RWPE2 (cell line): ENCODE results near the gene CFAP100.
A peak's percentile ranks its signal among the peaks of the same experiment; 100 is the strongest.

Source experiments
- ATAC-seq: fragments of 200-7000 bp; cut with Tn5 transposase; 3 replicates; pipeline ENCODE4 v1.9.1; 2021; ENCODE audit warnings: low read depth
- DNase-seq: peaks from one replicate; pipeline ENCODE4 v3.0.0-alpha.2; 2020; ENCODE audit warnings: low spot score
- H3K27ac ChIP-seq: fragments of 450-650 bp; 2 replicates; pipeline ENCODE4 v1.5.1; 2017; ENCODE audit warnings: mild to moderate bottlenecking; ENCODE audit not compliant: poor library complexity, severe bottlenecking
- H3K27me3 ChIP-seq: fragments of 250-450 bp; sonication (Bioruptor Pico); 2 replicates; pipeline ENCODE4 v1.5.1; 2021; ENCODE audit warnings: mild to moderate bottlenecking, moderate library complexity; ENCODE audit not compliant: insufficient read depth, poor library complexity, severe bottlenecking
- H3K36me3 ChIP-seq: fragments of 250-450 bp; sonication (Bioruptor Pico); 2 replicates; pipeline ENCODE4 v1.5.1; 2020; ENCODE audit warnings: low read depth, mild to moderate bottlenecking, moderate library complexity
- H3K4me1 ChIP-seq: fragments of 250-450 bp; sonication (Bioruptor Pico); 2 replicates; pipeline ENCODE4 v1.5.1; 2021; ENCODE audit warnings: mild to moderate bottlenecking, moderate library complexity; ENCODE audit not compliant: insufficient read depth, poor library complexity, severe bottlenecking
- H3K4me3 ChIP-seq: fragments of 250-450 bp; sonication (Bioruptor Pico); 2 replicates; pipeline ENCODE4 v1.5.1; 2021; ENCODE audit warnings: mild to moderate bottlenecking, moderate library complexity; ENCODE audit not compliant: severe bottlenecking
- H3K9me3 ChIP-seq: fragments of 250-450 bp; sonication (Bioruptor Pico); 2 replicates; pipeline ENCODE4 v1.5.1; 2021; ENCODE audit warnings: mild to moderate bottlenecking, moderate library complexity; ENCODE audit not compliant: severe bottlenecking
- CTCF ChIP-seq: fragments of 450-650 bp; IDR thresholded peaks from one replicate; pipeline ENCODE4 v1.5.1; 2017; ENCODE audit warnings: mild to moderate bottlenecking, moderate library complexity; ENCODE audit not compliant: poor library complexity, severe bottlenecking

The CFAP100 gene

GRCh38 chr3:126365351-126366277, 29.1 kb upstream of the CFAP100 start:
- Histone ChIP-seq H3K36me3 (no peaks in the 10 kb centered on the region), H3K27me3 (no peaks in the 10 kb centered on the region), H3K27ac (no peak overlapping the region), H3K9me3 (no peaks in the 10 kb centered on the region), H3K4me3 (no peak overlapping the region), H3K4me1 (no peaks in the 10 kb centered on the region)
- DNase-seq (peak; percentile 29), ATAC-seq (no peak)
- no peak for TF ChIP-seq CTCF

- H3K27ac ChIP-seq = no peak overlapping the region
- ATAC-seq (no peak), DNase-seq (peak; percentile 23)
- no peak overlapping the region for H3K4me3 ChIP-seq
- no peak for TF ChIP-seq CTCF
- H3K9me3 ChIP-seq = no peaks in the 10 kb centered on the region
- H3K27me3 ChIP-seq = no peaks in the 10 kb centered on the region
- H3K4me1 ChIP-seq = no peaks in the 10 kb centered on the region
- H3K36me3 ChIP-seq = no peaks in the 10 kb centered on the region
These were observed 27.3 kb upstream of the CFAP100 start for GRCh38 chr3:126367316-126367805.

GRCh38 chr3:126369490-126369889, 25.2 kb upstream of the CFAP100 start:
- TF ChIP-seq CTCF = no peak
- ATAC-seq = no peak

GRCh38 chr3:126370055-126370454, 24.7 kb upstream of the CFAP100 start:
- Histone ChIP-seq H3K4me3 (no peak overlapping the region), H3K9me3 (no peaks in the 10 kb centered on the region), H3K27ac (no peak overlapping the region), H3K4me1 (no peaks in the 10 kb centered on the region), H3K27me3 (no peaks in the 10 kb centered on the region), H3K36me3 (no peaks in the 10 kb centered on the region)
- DNase-seq (peak; percentile 30), ATAC-seq (no peak)
- TF ChIP-seq CTCF = no peak

More at GRCh38 chr3:126369490-126369889, 25.2 kb upstream of the CFAP100 start:
- no peaks in the 10 kb centered on the region for H3K36me3 ChIP-seq
- no peak overlapping the region for H3K27ac ChIP-seq
- no peaks in the 10 kb centered on the region for H3K9me3 ChIP-seq
- DNase-seq = no peak
- H3K4me1 ChIP-seq = no peaks in the 10 kb centered on the region
- no peak overlapping the region for H3K4me3 ChIP-seq
- H3K27me3 ChIP-seq = no peaks in the 10 kb centered on the region

- no peak for TF ChIP-seq CTCF
- Histone ChIP-seq H3K4me3 (no peak overlapping the region), H3K9me3 (no peaks in the 10 kb centered on the region), H3K27ac (no peak overlapping the region), H3K27me3 (no peaks in the 10 kb centered on the region), H3K4me1 (no peaks in the 10 kb centered on the region), H3K36me3 (no peaks in the 10 kb centered on the region)
- DNase-seq = peak; percentile 32
- ATAC-seq = no peak
These were observed 24.1 kb upstream of the CFAP100 start for GRCh38 chr3:126370606-126371005.
